Stimulated activated CD4-positive, alpha-beta T cell treated with anti-CD3 and anti-CD28 coated beads, Interleukin-1b, Interleukin-23, amount 100 ng/mL, for 24 hours (primary cell): Measurements from ENCODE around the gene GPR82.
"Not testable (repeated sequence)": the region's sequence is repeated elsewhere in the genome, so short reads cannot be mapped to it uniquely, and the experiment has no call there.

ENCODE experiments used
- DNase-seq, 4 experiments: peaks; one replicate each; pipeline ENCODE4 v3.0.0-alpha.2; 2020; ENCODE audit warnings: low read depth in 4 of 4, low spot score in 1 of 4

The GPR82 gene

GRCh38 chrX:41718481-41719235, 5.3 kb upstream of the GPR82 start:
- DNase-seq = no peak

GRCh38 chrX:41719610-41720009, 4.4 kb upstream of the GPR82 start:
- DNase-seq = not testable (repeated sequence)

GRCh38 chrX:41720125-41720779, 3.7 kb upstream of the GPR82 start:
- no peak for DNase-seq

- no peak for DNase-seq
Observed at GRCh38 chrX:41721590-41721989, 2.4 kb upstream of the GPR82 start.

- no peak for DNase-seq
Observed at GRCh38 chrX:41722214-41722613, 1.8 kb upstream of the GPR82 start.

- DNase-seq = no peak
Observed at GRCh38 chrX:41722816-41723618, 964 bp upstream of the GPR82 start.

GRCh38 chrX:41728125-41728524, 4.1 kb downstream of the GPR82 start:
- no peak for DNase-seq

- no peak for DNase-seq
Observed at GRCh38 chrX:41730081-41730480, 6.1 kb downstream of the GPR82 start.

GRCh38 chrX:41732260-41732659, 8.3 kb downstream of the GPR82 start:
- DNase-seq = no peak

- DNase-seq = no peak
Observed at GRCh38 chrX:41733939-41734338, 10.0 kb downstream of the GPR82 start.

GRCh38 chrX:41734530-41734929, 10.5 kb downstream of the GPR82 start:
- no peak for DNase-seq

- no peak for DNase-seq
Observed at GRCh38 chrX:41737065-41737464, 13.1 kb downstream of the GPR82 start.

GRCh38 chrX:41739871-41740270, 15.9 kb downstream of the GPR82 start:
- no peak for DNase-seq

- DNase-seq = no peak
Observed at GRCh38 chrX:41750716-41751115, 26.7 kb downstream of the GPR82 start.

- no peak for DNase-seq
Observed at GRCh38 chrX:41758401-41758800, 34.4 kb downstream of the GPR82 start.

- no peak for DNase-seq
Observed at GRCh38 chrX:41759817-41760216, 35.8 kb downstream of the GPR82 start.

- no peak for DNase-seq
Observed at GRCh38 chrX:41761169-41761568, 37.2 kb downstream of the GPR82 start.

- DNase-seq = no peak
Observed at GRCh38 chrX:41761702-41762101, 37.7 kb downstream of the GPR82 start.

- no peak for DNase-seq
Observed at GRCh38 chrX:41779030-41779564, 55.1 kb downstream of the GPR82 start.
